ENCODE results near the gene PTPRF. TPM values are rescaled to one million over a fixed set of nuclear protein-coding genes. Genes with fewer than 3 reads are reported as not detected.

The PTPRF gene
- total RNA-seq, 1 donor from 2014 or later, result 10.4 TPM

GRCh38 chr1:43597721-43598120 is 67.0 kb downstream of the PTPRF start:
- no peaks in the 10 kb centered on the region for H3K4me1 ChIP-seq (ENCODE audit: control insufficient read depth in 3 of 3, insufficient read depth in 3 of 3, low read length in 3 of 3)

GRCh38 chr1:43598622-43599021 is 67.9 kb downstream of the PTPRF start:
- no peak overlapping the region for H3K27ac ChIP-seq (ENCODE audit: low read depth, low read length)
- peaks cover 0 to under 1% (median 0%) of the 10 kb centered on the region in 3 donors for H3K36me3 ChIP-seq (ENCODE audit: control insufficient read depth in 3 of 3, insufficient read depth in 3 of 3, low read length in 3 of 3)
- no peak overlapping the region for H3K9ac ChIP-seq (ENCODE audit: low read depth in 1 of 3, low read length in 3 of 3)
- no peaks in the 10 kb centered on the region for H3K27me3 ChIP-seq (ENCODE audit: control insufficient read depth in 3 of 3, insufficient read depth in 3 of 3, low read length in 3 of 3)
- no peaks in the 10 kb centered on the region for H3K4me1 ChIP-seq (ENCODE audit: control insufficient read depth in 3 of 3, insufficient read depth in 3 of 3, low read length in 3 of 3)
- no peak overlapping the region for H3K4me3 ChIP-seq (ENCODE audit: low read length in 3 of 3)
- H3K9me3 ChIP-seq (ENCODE audit: control insufficient read depth in 3 of 3, low read length in 3 of 3), result no peaks in the 10 kb centered on the region

More at GRCh38 chr1:43597721-43598120, 67.0 kb downstream of the PTPRF start:
- Histone ChIP-seq H3K27me3 (ENCODE audit: control insufficient read depth in 3 of 3, insufficient read depth in 3 of 3, low read length in 3 of 3) (no peaks in the 10 kb centered on the region), H3K9ac (ENCODE audit: low read depth in 1 of 3, low read length in 3 of 3) (no peak overlapping the region), H3K9me3 (ENCODE audit: control insufficient read depth in 3 of 3, low read length in 3 of 3) (no peaks in the 10 kb centered on the region), H3K36me3 (ENCODE audit: control insufficient read depth in 3 of 3, insufficient read depth in 3 of 3, low read length in 3 of 3) (peaks cover 0 to 7% (median 3%) of the 10 kb centered on the region in 3 donors), H3K4me3 (ENCODE audit: low read length in 3 of 3) (no peak overlapping the region), H3K27ac (ENCODE audit: low read depth, low read length) (no peak overlapping the region)

- no peak overlapping the region for H3K4me3 ChIP-seq (ENCODE audit: low read length in 3 of 3)
- peaks cover 0 to 5% (median 3%) of the 10 kb centered on the region in 3 donors for H3K36me3 ChIP-seq (ENCODE audit: control insufficient read depth in 3 of 3, insufficient read depth in 3 of 3, low read length in 3 of 3)
Observed at GRCh38 chr1:43600033-43601020, 69.6 kb downstream of the PTPRF start.

DNA sequence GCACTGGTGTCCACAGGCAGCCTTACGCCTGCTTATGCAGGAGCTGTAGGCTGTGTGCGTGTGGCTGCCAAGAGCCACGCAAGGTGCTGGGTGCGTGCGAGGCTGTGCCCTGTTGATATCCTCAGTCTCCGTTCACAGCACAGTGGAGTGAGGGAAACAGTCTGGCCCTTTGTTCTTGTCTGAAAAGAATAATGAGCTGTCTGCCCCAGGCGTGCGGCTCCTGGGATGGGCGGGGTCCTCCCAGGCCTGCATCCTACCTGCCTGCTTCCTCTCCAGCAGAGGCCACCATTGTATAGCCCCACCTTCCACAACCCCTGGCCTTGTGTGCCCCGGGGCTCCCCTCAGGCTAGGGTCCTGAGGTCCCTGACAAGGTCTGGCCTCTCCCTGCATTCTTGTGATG is 72.3 kb downstream of the PTPRF start:
- Histone ChIP-seq H3K4me1 (ENCODE audit: control insufficient read depth in 3 of 3, insufficient read depth in 3 of 3, low read length in 3 of 3) (no peaks in the 10 kb centered on the region), H3K36me3 (ENCODE audit: control insufficient read depth in 3 of 3, insufficient read depth in 3 of 3, low read length in 3 of 3) (peaks cover 0 to 6% (median 3%) of the 10 kb centered on the region in 3 donors)

More at GRCh38 chr1:43600033-43601020, 69.6 kb downstream of the PTPRF start:
- H3K4me1 ChIP-seq (ENCODE audit: control insufficient read depth in 3 of 3, insufficient read depth in 3 of 3, low read length in 3 of 3), result no peaks in the 10 kb centered on the region
- H3K9me3 ChIP-seq (ENCODE audit: control insufficient read depth in 3 of 3, low read length in 3 of 3), result no peaks in the 10 kb centered on the region
- H3K27ac ChIP-seq (ENCODE audit: low read depth, low read length), result no peak overlapping the region
- H3K27me3 ChIP-seq (ENCODE audit: control insufficient read depth in 3 of 3, insufficient read depth in 3 of 3, low read length in 3 of 3), result no peaks in the 10 kb centered on the region
- H3K9ac ChIP-seq (ENCODE audit: low read depth in 1 of 3, low read length in 3 of 3), result no peak overlapping the region

GRCh38 chr1:43604192-43604591 is 73.5 kb downstream of the PTPRF start:
- H3K4me1 ChIP-seq (ENCODE audit: control insufficient read depth in 3 of 3, insufficient read depth in 3 of 3, low read length in 3 of 3), result no peaks in the 10 kb centered on the region
- H3K4me3 ChIP-seq (ENCODE audit: low read length in 3 of 3), result no peak overlapping the region
- no peaks in the 10 kb centered on the region for H3K9me3 ChIP-seq (ENCODE audit: control insufficient read depth in 3 of 3, low read length in 3 of 3)

More for the DNA sequence above, 72.3 kb downstream of the PTPRF start:
- Histone ChIP-seq H3K27me3 (ENCODE audit: control insufficient read depth in 3 of 3, insufficient read depth in 3 of 3, low read length in 3 of 3) (no peaks in the 10 kb centered on the region), H3K27ac (ENCODE audit: low read depth, low read length) (no peak overlapping the region), H3K9me3 (ENCODE audit: control insufficient read depth in 3 of 3, low read length in 3 of 3) (no peaks in the 10 kb centered on the region), H3K9ac (ENCODE audit: low read depth in 1 of 3, low read length in 3 of 3) (no peak overlapping the region), H3K4me3 (ENCODE audit: low read length in 3 of 3) (no peak overlapping the region)

DNA sequence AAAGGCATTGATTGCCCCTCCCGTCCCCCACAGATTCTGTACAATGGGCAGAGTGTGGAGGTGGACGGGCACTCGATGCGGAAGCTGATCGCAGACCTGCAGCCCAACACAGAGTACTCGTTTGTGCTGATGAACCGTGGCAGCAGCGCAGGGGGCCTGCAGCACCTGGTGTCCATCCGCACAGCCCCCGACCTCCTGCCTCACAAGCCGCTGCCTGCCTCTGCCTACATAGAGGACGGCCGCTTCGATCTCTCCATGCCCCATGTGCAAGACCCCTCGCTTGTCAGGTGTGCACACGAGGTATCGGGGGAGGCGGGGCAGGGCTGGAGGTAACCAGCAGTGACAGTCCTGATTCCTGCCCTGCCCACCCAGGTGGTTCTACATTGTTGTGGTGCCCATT is 74.5 kb downstream of the PTPRF start:
- no peak overlapping the region for H3K4me3 ChIP-seq (ENCODE audit: low read length in 3 of 3)
- peaks cover 3 to 7% (median 6%) of the 10 kb centered on the region in 3 donors for H3K36me3 ChIP-seq (ENCODE audit: control insufficient read depth in 3 of 3, insufficient read depth in 3 of 3, low read length in 3 of 3)
- no peaks in the 10 kb centered on the region for H3K4me1 ChIP-seq (ENCODE audit: control insufficient read depth in 3 of 3, insufficient read depth in 3 of 3, low read length in 3 of 3)
- H3K27ac ChIP-seq (ENCODE audit: low read depth, low read length), result no peak overlapping the region
- H3K27me3 ChIP-seq (ENCODE audit: control insufficient read depth in 3 of 3, insufficient read depth in 3 of 3, low read length in 3 of 3), result no peaks in the 10 kb centered on the region
- H3K9ac ChIP-seq (ENCODE audit: low read depth in 1 of 3, low read length in 3 of 3), result no peak overlapping the region
- H3K9me3 ChIP-seq (ENCODE audit: control insufficient read depth in 3 of 3, low read length in 3 of 3), result no peaks in the 10 kb centered on the region

More at GRCh38 chr1:43604192-43604591, 73.5 kb downstream of the PTPRF start:
- Histone ChIP-seq H3K27ac (ENCODE audit: low read depth, low read length) (no peak overlapping the region), H3K36me3 (ENCODE audit: control insufficient read depth in 3 of 3, insufficient read depth in 3 of 3, low read length in 3 of 3) (peaks cover 0 to 6% (median 3%) of the 10 kb centered on the region in 3 donors), H3K27me3 (ENCODE audit: control insufficient read depth in 3 of 3, insufficient read depth in 3 of 3, low read length in 3 of 3) (no peaks in the 10 kb centered on the region), H3K9ac (ENCODE audit: low read depth in 1 of 3, low read length in 3 of 3) (no peak overlapping the region)

DNA sequence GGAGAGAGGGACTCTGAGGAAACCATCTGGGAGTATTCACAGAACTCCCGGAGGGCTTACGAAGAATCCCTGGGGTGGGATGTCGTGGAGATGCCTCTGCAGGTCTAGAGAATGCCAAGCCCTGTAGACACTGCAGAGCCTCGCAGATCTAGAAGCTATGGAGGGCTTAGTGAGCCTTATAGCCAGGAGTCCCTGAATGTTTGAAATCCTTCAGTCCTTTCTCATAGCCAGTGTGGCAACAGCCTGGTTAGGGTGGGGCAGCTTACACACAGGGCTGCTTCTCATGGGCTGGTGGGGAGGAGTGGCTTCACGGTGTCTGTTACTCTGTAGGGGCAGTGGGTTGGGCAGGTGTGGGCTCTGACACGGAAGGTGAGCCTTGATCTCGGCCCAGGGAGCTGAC is 75.1 kb downstream of the PTPRF start:
- no peaks in the 10 kb centered on the region for H3K4me1 ChIP-seq (ENCODE audit: control insufficient read depth in 3 of 3, insufficient read depth in 3 of 3, low read length in 3 of 3)
- H3K36me3 ChIP-seq (ENCODE audit: control insufficient read depth in 3 of 3, insufficient read depth in 3 of 3, low read length in 3 of 3), result peaks cover 3 to 7% (median 6%) of the 10 kb centered on the region in 3 donors
- H3K9me3 ChIP-seq (ENCODE audit: control insufficient read depth in 3 of 3, low read length in 3 of 3), result no peaks in the 10 kb centered on the region

DNA sequence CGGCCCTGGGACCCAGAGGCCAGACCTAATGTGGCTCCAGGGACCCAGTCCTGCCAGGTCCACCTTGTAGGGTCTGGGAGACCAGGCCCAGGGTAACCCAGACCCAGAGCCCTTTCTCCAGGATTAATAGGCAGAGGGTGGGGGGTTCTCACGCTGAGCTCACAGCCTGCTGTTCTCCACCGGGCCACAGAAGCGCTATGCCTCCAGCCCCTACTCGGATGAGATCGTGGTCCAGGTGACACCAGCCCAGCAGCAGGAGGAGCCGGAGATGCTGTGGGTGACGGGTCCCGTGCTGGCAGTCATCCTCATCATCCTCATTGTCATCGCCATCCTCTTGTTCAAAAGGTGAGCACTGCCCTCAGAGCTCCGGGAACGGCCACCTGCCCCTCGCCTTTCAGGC is 75.9 kb downstream of the PTPRF start:
- Histone ChIP-seq H3K4me1 (ENCODE audit: control insufficient read depth in 3 of 3, insufficient read depth in 3 of 3, low read length in 3 of 3) (no peaks in the 10 kb centered on the region), H3K9me3 (ENCODE audit: control insufficient read depth in 3 of 3, low read length in 3 of 3) (no peaks in the 10 kb centered on the region), H3K27me3 (ENCODE audit: control insufficient read depth in 3 of 3, insufficient read depth in 3 of 3, low read length in 3 of 3) (no peaks in the 10 kb centered on the region), H3K27ac (ENCODE audit: low read depth, low read length) (no peak overlapping the region), H3K36me3 (ENCODE audit: control insufficient read depth in 3 of 3, insufficient read depth in 3 of 3, low read length in 3 of 3) (peaks cover 3 to 7% (median 6%) of the 10 kb centered on the region in 3 donors), H3K9ac (ENCODE audit: low read depth in 1 of 3, low read length in 3 of 3) (no peak overlapping the region), H3K4me3 (ENCODE audit: low read length in 3 of 3) (no peak overlapping the region)

More for the DNA sequence above, 75.1 kb downstream of the PTPRF start:
- Histone ChIP-seq H3K9ac (ENCODE audit: low read depth in 1 of 3, low read length in 3 of 3) (no peak overlapping the region), H3K4me3 (ENCODE audit: low read length in 3 of 3) (no peak overlapping the region), H3K27me3 (ENCODE audit: control insufficient read depth in 3 of 3, insufficient read depth in 3 of 3, low read length in 3 of 3) (no peaks in the 10 kb centered on the region), H3K27ac (ENCODE audit: low read depth, low read length) (no peak overlapping the region)

GRCh38 chr1:43608827-43609226 is 78.1 kb downstream of the PTPRF start:
- Histone ChIP-seq H3K36me3 (ENCODE audit: control insufficient read depth in 3 of 3, insufficient read depth in 3 of 3, low read length in 3 of 3) (peaks cover under 1 to 10% (median 6%) of the 10 kb centered on the region in 3 donors), H3K4me1 (ENCODE audit: control insufficient read depth in 3 of 3, insufficient read depth in 3 of 3, low read length in 3 of 3) (no peaks in the 10 kb centered on the region), H3K27me3 (ENCODE audit: control insufficient read depth in 3 of 3, insufficient read depth in 3 of 3, low read length in 3 of 3) (no peaks in the 10 kb centered on the region), H3K27ac (ENCODE audit: low read depth, low read length) (no peak overlapping the region), H3K9ac (ENCODE audit: low read depth in 1 of 3, low read length in 3 of 3) (no peak overlapping the region), H3K4me3 (ENCODE audit: low read length in 3 of 3) (no peak overlapping the region), H3K9me3 (ENCODE audit: control insufficient read depth in 3 of 3, low read length in 3 of 3) (no peaks in the 10 kb centered on the region)

DNA sequence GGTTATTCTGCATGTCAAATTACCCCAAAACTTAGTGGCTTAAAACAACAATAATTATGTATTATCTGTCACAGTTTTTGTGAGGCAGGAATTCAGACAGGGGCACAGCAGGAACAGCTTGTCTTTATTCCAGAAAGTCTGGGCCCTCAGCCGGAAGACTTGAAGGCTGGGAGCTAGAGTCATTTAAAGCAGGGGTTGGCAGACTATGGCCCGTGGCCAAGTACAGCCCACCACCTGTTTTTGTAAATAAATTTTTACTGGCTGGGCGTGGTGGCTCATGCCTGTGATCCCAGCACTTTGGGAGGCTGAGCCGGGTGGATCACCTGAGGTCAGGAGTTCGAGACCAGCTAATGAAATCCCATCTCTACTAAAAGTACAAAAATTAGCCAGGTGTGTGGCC is 79.7 kb downstream of the PTPRF start:
- H3K4me1 ChIP-seq (ENCODE audit: control insufficient read depth in 3 of 3, insufficient read depth in 3 of 3, low read length in 3 of 3), result no peaks in the 10 kb centered on the region
- H3K27ac ChIP-seq (ENCODE audit: low read depth, low read length), result no peak overlapping the region
- no peak overlapping the region for H3K4me3 ChIP-seq (ENCODE audit: low read length in 3 of 3)
- no peaks in the 10 kb centered on the region for H3K9me3 ChIP-seq (ENCODE audit: control insufficient read depth in 3 of 3, low read length in 3 of 3)
- no peaks in the 10 kb centered on the region for H3K27me3 ChIP-seq (ENCODE audit: control insufficient read depth in 3 of 3, insufficient read depth in 3 of 3, low read length in 3 of 3)
- peaks cover under 1 to 10% (median 5%) of the 10 kb centered on the region in 3 donors for H3K36me3 ChIP-seq (ENCODE audit: control insufficient read depth in 3 of 3, insufficient read depth in 3 of 3, low read length in 3 of 3)
- no peak overlapping the region for H3K9ac ChIP-seq (ENCODE audit: low read depth in 1 of 3, low read length in 3 of 3)
